LNCAP (cell line): ENCODE measurements around the gene MED28.
A peak's percentile ranks its signal among the peaks of the same experiment; 100 is the strongest.

Source experiments
- CTCF ChIP-seq: fragments of 450-650 bp; IDR thresholded peaks from 2 replicates; pipeline ENCODE4 v1.5.1; 2017; ENCODE audit warnings: mild to moderate bottlenecking

The MED28 gene

GRCh38 chr4:17623451-17624001 lies 9.1 kb downstream of the MED28 start:
- no peak for TF ChIP-seq CTCF

GRCh38 chr4:17624821-17625220 lies 10.4 kb downstream of the MED28 start:
- TF ChIP-seq CTCF = no peak

GRCh38 chr4:17630228-17630627 lies 15.8 kb downstream of the MED28 start:
- no peak for TF ChIP-seq CTCF

- TF ChIP-seq CTCF = no peak
Observed at GRCh38 chr4:17633600-17633999, 19.2 kb downstream of the MED28 start.

- no peak for TF ChIP-seq CTCF
Observed at GRCh38 chr4:17635056-17635455, 20.6 kb downstream of the MED28 start.

GRCh38 chr4:17636341-17636695 lies 21.9 kb downstream of the MED28 start:
- TF ChIP-seq CTCF = no peak

- peak; percentile 95 for TF ChIP-seq CTCF
Observed at GRCh38 chr4:17636696-17637622, 22.5 kb downstream of the MED28 start.
